Measurements from ENCODE around the gene LRMDA. TPM values are rescaled to one million over a fixed set of nuclear protein-coding genes. Genes with fewer than 3 reads are reported as not detected.
"Not testable (repeated sequence)": the region's sequence is repeated elsewhere in the genome, so short reads cannot be mapped to it uniquely, and the experiment has no call there.

LRMDA gene
- total RNA-seq, 3 donors from 2014 or later: not detected

DNA sequence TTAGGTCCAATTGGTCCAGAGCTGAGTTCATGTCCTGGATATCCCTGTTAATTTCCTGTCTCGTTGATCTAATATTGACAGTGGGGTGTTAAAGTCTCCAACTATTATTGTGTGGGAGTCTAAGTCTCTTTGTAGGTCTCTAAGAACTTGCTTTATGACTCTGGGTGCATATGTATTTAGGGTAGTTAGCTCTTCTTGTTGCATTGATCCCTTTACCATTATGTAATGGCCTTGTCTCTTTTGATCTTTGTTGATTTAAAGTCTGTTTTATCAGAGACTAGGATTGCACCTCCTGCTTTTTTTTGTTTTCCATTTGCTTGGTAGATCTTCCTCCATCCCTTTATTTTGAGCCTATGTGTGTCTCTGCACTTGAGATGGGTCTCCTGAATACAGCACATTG is 87.8 kb downstream of the LRMDA start:
- H3K9me3 Mint-ChIP-seq: peaks cover 13% of the 10 kb centered on the region
- ATAC-seq; H3K4me1 Mint-ChIP-seq (ENCODE audit: low read depth); H3K36me3 Mint-ChIP-seq (ENCODE audit: insufficient read depth); H3K4me3 Mint-ChIP-seq; DNase-seq: not testable (repeated sequence)
- peaks cover 35% of the 10 kb centered on the region for H3K27me3 Mint-ChIP-seq (ENCODE audit: low read depth)

DNA sequence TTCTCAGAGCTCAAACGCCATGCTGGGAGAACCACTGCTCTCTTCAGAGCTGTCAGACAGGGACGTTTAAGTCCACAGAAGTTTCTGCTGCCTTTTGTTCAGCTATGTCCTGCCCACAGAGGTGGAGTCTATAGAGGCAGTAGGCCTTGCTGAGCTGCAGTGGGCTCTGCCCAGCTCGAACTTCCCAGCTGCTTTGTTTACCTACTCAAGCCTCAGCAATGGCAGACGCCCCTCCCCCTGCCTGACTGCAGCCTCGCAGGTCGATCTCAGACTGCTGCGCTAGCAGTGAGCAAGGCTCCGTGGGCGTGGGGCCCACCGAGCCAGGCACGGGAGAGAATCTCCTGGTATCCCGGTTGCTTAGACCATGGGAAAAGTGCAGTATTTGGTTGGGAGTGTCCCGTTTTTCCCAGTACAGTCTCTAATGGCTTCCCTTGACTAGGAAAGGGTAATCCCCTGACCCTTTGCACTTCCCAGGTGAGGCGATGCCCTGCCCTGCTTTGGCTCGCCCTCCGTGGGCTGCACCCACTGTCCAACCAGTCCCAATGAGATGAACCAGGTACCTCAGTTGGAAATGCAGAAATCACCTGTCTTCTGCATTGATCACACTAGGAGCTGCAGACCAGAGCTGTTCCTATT is 89.9 kb downstream of the LRMDA start:
- not testable (repeated sequence) for H3K4me1 Mint-ChIP-seq (ENCODE audit: low read depth); H3K9me3 Mint-ChIP-seq; DNase-seq; H3K4me3 Mint-ChIP-seq; ATAC-seq; H3K36me3 Mint-ChIP-seq (ENCODE audit: insufficient read depth)
- peaks cover 33% of the 10 kb centered on the region for H3K27me3 Mint-ChIP-seq (ENCODE audit: low read depth)

- ATAC-seq (no peak), DNase-seq (no peak)
- Mint-ChIP-seq H3K4me3 (no peak overlapping the region), H3K27me3 (ENCODE audit: low read depth) (peaks cover 24% of the 10 kb centered on the region), H3K36me3 (ENCODE audit: insufficient read depth) (no peaks in the 10 kb centered on the region), H3K4me1 (ENCODE audit: low read depth) (no peaks in the 10 kb centered on the region), H3K9me3 (no peaks in the 10 kb centered on the region)
These were observed 93.6 kb downstream of the LRMDA start for GRCh38 chr10:75525067-75525466.

DNA sequence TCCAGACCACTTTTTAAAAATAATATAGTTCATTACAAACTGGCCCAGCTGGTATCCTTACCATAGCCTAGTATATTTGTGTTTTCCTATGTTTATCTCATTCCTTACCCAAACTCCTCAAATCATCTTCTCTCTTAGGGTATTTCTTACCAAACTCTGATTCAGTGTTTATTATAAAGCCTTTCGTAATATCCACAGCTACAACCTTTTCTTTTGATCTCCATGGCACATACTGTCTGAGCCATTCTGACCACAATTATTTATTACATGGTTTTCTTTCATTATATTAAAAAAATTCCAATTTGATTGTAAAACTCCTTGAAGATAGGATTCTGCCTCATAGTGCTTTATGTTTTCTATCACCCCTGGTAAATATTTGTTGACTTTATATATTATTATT is 94.2 kb downstream of the LRMDA start:
- Mint-ChIP-seq H3K36me3 (ENCODE audit: insufficient read depth) (no peaks in the 10 kb centered on the region), H3K9me3 (no peaks in the 10 kb centered on the region), H3K4me3 (no peak overlapping the region), H3K4me1 (ENCODE audit: low read depth) (no peaks in the 10 kb centered on the region), H3K27me3 (ENCODE audit: low read depth) (peaks cover 21% of the 10 kb centered on the region)
- ATAC-seq (no peak), DNase-seq (no peak)

DNA sequence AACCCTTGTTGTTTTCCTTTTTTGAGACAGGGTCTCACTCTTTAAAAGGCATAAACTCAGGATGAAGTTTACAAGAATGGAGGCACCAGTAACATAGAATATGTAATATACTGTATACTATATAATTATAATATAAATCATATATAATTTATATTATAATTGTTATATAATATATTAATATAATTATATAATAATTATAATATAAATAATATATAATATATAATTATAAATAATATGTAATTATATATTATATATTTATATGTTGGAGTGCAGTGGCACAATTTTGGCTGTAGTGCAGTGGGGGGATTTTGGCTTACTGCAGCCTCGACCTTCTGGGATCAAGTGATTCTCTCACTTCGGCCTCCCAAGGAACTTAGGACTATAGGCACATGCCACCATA is 96.1 kb downstream of the LRMDA start:
- Mint-ChIP-seq H3K4me3 (no peak overlapping the region), H3K4me1 (ENCODE audit: low read depth) (no peaks in the 10 kb centered on the region), H3K9me3 (no peaks in the 10 kb centered on the region), H3K27me3 (ENCODE audit: low read depth) (peaks cover 14% of the 10 kb centered on the region), H3K36me3 (ENCODE audit: insufficient read depth) (no peaks in the 10 kb centered on the region)
- ATAC-seq (no peak), DNase-seq (no peak)

- H3K4me1 Mint-ChIP-seq (ENCODE audit: low read depth): no peaks in the 10 kb centered on the region
- no peak overlapping the region for H3K4me3 Mint-ChIP-seq
- peaks cover 7% of the 10 kb centered on the region for H3K27me3 Mint-ChIP-seq (ENCODE audit: low read depth)
- ATAC-seq: no peak
- no peak for DNase-seq
- H3K9me3 Mint-ChIP-seq: no peaks in the 10 kb centered on the region
- no peaks in the 10 kb centered on the region for H3K36me3 Mint-ChIP-seq (ENCODE audit: insufficient read depth)
These were observed 97.0 kb downstream of the LRMDA start for GRCh38 chr10:75528392-75528791.

GRCh38 chr10:75530299-75530698 is 98.9 kb downstream of the LRMDA start:
- DNase-seq (no peak), ATAC-seq (no peak)
- Mint-ChIP-seq H3K4me1 (ENCODE audit: low read depth) (no peaks in the 10 kb centered on the region), H3K27me3 (ENCODE audit: low read depth) (no peaks in the 10 kb centered on the region), H3K9me3 (no peaks in the 10 kb centered on the region), H3K36me3 (ENCODE audit: insufficient read depth) (no peaks in the 10 kb centered on the region), H3K4me3 (no peak overlapping the region)

DNA sequence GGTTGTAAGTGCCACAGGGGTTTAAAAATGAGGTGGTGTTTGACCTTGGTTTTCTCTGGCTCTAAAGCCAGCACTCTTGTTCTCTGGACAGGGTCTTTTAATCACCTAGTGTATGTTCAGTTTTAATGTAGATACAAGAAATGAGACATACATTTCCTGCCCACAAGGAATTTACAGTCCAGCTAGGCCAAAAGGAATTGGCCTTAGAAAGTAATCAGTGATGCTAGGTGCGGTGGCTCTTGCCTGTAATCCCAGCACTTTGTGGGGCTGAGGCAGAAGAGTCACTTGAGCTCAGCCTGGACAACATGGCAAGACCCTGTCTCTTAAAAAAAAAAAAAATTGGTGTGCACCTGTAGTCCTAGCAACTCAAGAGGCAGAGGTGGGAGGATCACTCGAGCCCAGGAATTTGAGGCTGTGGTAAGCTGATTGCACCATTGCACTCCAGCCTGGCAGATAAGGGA is 100.2 kb downstream of the LRMDA start:
- no peak for ATAC-seq
- Mint-ChIP-seq H3K9me3 (no peaks in the 10 kb centered on the region), H3K4me3 (no peak overlapping the region), H3K36me3 (ENCODE audit: insufficient read depth) (no peaks in the 10 kb centered on the region), H3K27me3 (ENCODE audit: low read depth) (no peaks in the 10 kb centered on the region), H3K4me1 (ENCODE audit: low read depth) (no peaks in the 10 kb centered on the region)
- DNase-seq: no peak

DNA sequence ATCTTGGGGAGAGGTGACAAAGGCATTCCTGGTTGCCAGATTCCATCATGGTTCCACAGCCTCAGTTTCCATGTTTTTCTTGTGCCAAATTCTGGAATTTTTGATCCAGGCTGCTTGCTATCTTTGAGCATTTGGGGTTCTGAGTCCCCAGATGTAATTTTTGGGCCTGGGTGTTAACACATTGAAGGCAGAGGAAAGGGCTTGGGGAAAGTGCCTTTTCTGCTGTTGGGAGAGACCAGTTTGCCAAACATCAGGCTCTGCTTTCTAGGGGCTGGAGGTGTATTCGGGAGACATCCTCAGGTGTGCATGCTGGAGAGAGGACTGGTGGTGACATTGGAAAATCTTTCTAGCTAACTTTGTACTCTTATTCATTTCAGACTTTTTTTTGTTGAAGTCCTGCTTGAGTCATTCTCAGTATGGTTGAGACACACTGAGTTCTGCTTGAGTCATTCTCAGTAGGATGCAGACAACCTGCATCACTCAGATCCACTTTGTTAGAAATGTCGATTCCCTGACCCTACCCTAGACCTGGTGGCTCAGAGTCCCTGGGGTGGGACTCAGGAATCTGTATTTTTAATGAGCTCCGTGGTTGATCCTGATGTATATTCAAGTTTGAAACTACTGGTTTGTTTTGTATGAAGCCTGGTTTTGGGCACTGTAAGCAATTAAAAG is 101.0 kb downstream of the LRMDA start:
- no peak for DNase-seq
- Mint-ChIP-seq H3K9me3 (no peaks in the 10 kb centered on the region), H3K4me1 (ENCODE audit: low read depth) (no peaks in the 10 kb centered on the region), H3K4me3 (no peak overlapping the region), H3K27me3 (ENCODE audit: low read depth) (no peaks in the 10 kb centered on the region), H3K36me3 (ENCODE audit: insufficient read depth) (no peaks in the 10 kb centered on the region)
- peak in 1 of 2 donors; percentile 38 for ATAC-seq

- Mint-ChIP-seq H3K36me3 (ENCODE audit: insufficient read depth) (no peaks in the 10 kb centered on the region), H3K4me3 (no peak overlapping the region), H3K4me1 (ENCODE audit: low read depth) (no peaks in the 10 kb centered on the region), H3K27me3 (ENCODE audit: low read depth) (peaks cover 5% of the 10 kb centered on the region), H3K9me3 (no peaks in the 10 kb centered on the region)
- ATAC-seq (no peak), DNase-seq (no peak)
These were observed 106.7 kb downstream of the LRMDA start for GRCh38 chr10:75538144-75538543.

DNA sequence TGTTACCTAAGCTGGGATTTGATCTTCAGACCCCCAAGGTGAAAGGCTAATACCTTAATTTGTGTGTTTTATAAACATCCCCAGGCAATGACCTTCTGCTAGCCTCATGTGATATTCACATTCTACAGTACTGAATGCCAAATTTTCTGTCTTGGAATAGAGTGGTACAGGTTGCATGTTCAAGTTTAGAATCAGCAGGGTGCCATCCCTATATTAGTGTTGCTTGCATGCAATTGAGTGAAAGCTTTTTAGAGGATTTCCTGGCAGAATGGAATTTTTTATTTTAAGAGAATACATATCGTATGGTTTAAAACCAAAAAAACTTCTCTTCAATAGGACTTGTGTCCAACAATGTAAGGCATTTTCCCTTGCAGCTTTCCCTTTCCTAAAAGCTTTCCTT is 107.3 kb downstream of the LRMDA start:
- DNase-seq (no peak), ATAC-seq (no peak)
- Mint-ChIP-seq H3K4me3 (no peak overlapping the region), H3K9me3 (no peaks in the 10 kb centered on the region), H3K36me3 (ENCODE audit: insufficient read depth) (no peaks in the 10 kb centered on the region), H3K27me3 (ENCODE audit: low read depth) (peaks cover 5% of the 10 kb centered on the region), H3K4me1 (ENCODE audit: low read depth) (no peaks in the 10 kb centered on the region)

GRCh38 chr10:75540357-75540966 is 109.0 kb downstream of the LRMDA start:
- ATAC-seq: no peak

DNA sequence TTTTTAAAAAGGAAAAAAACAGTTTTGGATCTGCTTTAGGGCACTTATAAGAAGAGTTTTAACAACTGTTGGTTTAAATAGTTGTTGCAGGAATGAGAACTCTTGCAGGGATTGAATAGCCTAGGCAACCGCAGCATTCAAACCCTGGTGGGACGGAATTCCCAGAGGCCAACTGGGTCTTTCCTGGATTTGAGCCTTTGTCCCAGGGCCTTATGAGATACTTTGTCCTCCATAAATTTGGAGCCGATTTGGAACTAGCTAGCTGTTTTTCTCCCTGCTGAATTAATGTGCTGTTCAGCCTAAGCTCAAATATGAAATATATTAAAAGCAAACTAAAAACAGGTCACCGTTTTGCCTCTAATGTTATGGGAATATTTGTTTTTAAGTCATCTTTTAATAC is 109.6 kb downstream of the LRMDA start:
- Mint-ChIP-seq H3K36me3 (ENCODE audit: insufficient read depth) (no peaks in the 10 kb centered on the region), H3K9me3 (no peaks in the 10 kb centered on the region), H3K4me1 (ENCODE audit: low read depth) (no peaks in the 10 kb centered on the region), H3K27me3 (ENCODE audit: low read depth) (peaks cover 7% of the 10 kb centered on the region), H3K4me3 (no peak overlapping the region)
- ATAC-seq: no peak
- DNase-seq: no peak

More at GRCh38 chr10:75540357-75540966, 109.0 kb downstream of the LRMDA start:
- Mint-ChIP-seq H3K4me3 (no peak overlapping the region), H3K9me3 (no peaks in the 10 kb centered on the region), H3K4me1 (ENCODE audit: low read depth) (no peaks in the 10 kb centered on the region), H3K27me3 (ENCODE audit: low read depth) (peaks cover 5% of the 10 kb centered on the region), H3K36me3 (ENCODE audit: insufficient read depth) (no peaks in the 10 kb centered on the region)
- DNase-seq: no peak

GRCh38 chr10:75541411-75541810 is 110.0 kb downstream of the LRMDA start:
- H3K4me1 Mint-ChIP-seq (ENCODE audit: low read depth): no peaks in the 10 kb centered on the region
- no peak for DNase-seq
- H3K4me3 Mint-ChIP-seq: no peak overlapping the region
- no peaks in the 10 kb centered on the region for H3K36me3 Mint-ChIP-seq (ENCODE audit: insufficient read depth)
- peaks cover 9% of the 10 kb centered on the region for H3K27me3 Mint-ChIP-seq (ENCODE audit: low read depth)
- no peaks in the 10 kb centered on the region for H3K9me3 Mint-ChIP-seq
- no peak for ATAC-seq

- DNase-seq: no peak
- Mint-ChIP-seq H3K36me3 (ENCODE audit: insufficient read depth) (no peaks in the 10 kb centered on the region), H3K4me1 (ENCODE audit: low read depth) (no peaks in the 10 kb centered on the region), H3K27me3 (ENCODE audit: low read depth) (peaks cover 10% of the 10 kb centered on the region), H3K9me3 (no peaks in the 10 kb centered on the region), H3K4me3 (no peak overlapping the region)
- no peak for ATAC-seq
These were observed 110.7 kb downstream of the LRMDA start for GRCh38 chr10:75542084-75542483.

All from activated T-cell treated with anti-CD3 and anti-CD28 coated beads, Interleukin-2, amount 50 U/mL, for 4 hours (primary cell).